Ovary (tissue), 3 donors: ENCODE results near the gene CAMKMT.

Source experiments
- EP300 ChIP-seq: sonication (generic); formaldehyde crosslinking; IDR thresholded peaks from one replicate; pipeline ENCODE4 v1.6.1; 2017; ENCODE audit warnings: antibody characterized with exemption
- POLR2A ChIP-seq: fragments of 450-650 bp; IDR thresholded peaks from one replicate; pipeline ENCODE4 v1.6.1; 2017; ENCODE audit warnings: antibody characterized with exemption, mild to moderate bottlenecking, moderate library complexity
- TF ChIP-seq, protein P1 (sequence below), 3 donors: fragments of 450-650 bp in 2 of 3; fragments of 200-600 bp in 1 of 3; IDR thresholded peaks; one replicate each; pipeline versions ENCODE4 v1.5.1 to v1.8.0; 2016 to 2022; ENCODE audit warnings: antibody characterized with exemption in 3 of 3, mild to moderate bottlenecking in 1 of 3
- donor health status: DM: no; HTN: no; CAD: no.

DNA sequence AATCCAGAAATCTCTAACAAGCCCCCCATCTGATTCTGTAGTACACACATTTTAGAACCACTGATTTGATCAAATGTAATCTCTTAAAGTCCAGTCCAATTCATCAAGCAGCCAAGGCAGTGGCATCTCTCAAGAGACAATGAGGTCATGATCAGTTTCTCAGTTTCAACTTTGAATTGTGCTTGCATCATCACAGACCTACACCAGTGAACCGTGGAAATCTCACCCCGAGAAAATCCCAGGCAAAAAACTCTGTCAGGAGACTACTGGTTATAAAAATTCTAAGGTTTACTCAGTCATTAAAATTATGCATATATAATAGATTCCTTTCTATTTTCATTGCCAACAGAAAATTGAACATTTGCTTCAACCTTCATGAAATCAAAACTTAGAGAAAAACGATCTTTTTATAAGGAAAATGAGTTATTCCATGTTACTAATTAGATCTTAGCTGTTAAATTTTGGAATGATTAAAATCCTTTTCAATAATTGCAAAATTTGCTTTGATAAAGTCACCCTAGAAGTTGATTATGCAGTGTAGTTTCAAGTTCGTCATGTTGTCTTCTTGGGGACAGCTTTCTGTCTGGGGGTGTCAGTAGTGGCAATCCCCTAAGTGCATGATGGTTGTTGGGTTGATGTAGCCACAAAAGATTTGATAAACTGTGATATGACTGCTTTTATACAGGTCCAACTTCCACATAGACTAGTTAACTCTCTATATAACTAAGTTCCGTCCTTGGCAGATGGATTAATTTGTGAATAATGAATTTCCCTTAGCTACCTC, 235.0 kb downstream of the CAMKMT start:
- TF ChIP-seq, protein P1, sequence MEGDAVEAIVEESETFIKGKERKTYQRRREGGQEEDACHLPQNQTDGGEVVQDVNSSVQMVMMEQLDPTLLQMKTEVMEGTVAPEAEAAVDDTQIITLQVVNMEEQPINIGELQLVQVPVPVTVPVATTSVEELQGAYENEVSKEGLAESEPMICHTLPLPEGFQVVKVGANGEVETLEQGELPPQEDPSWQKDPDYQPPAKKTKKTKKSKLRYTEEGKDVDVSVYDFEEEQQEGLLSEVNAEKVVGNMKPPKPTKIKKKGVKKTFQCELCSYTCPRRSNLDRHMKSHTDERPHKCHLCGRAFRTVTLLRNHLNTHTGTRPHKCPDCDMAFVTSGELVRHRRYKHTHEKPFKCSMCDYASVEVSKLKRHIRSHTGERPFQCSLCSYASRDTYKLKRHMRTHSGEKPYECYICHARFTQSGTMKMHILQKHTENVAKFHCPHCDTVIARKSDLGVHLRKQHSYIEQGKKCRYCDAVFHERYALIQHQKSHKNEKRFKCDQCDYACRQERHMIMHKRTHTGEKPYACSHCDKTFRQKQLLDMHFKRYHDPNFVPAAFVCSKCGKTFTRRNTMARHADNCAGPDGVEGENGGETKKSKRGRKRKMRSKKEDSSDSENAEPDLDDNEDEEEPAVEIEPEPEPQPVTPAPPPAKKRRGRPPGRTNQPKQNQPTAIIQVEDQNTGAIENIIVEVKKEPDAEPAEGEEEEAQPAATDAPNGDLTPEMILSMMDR (IDR thresholded peaks at IDR 0.05), result no peak
- TF ChIP-seq POLR2A (no peak), EP300 (no peak)
